Omental fat pad (tissue), 4 donors: ENCODE data around the gene CCDC197. TPM values are rescaled to one million over a fixed set of nuclear protein-coding genes. Genes with fewer than 3 reads are reported as not detected.

Experiments used
- ATAC-seq: fragments of 150-250 bp; one replicate; pipeline ENCODE4 v1.9.1; 2016; ENCODE audit warnings: mild to moderate bottlenecking, moderate library complexity; ENCODE audit not compliant: low FRiP score
- DNase-seq: peaks from one replicate; pipeline ENCODE4 v3.0.0-alpha.2; 2019; ENCODE audit warnings: low spot score
- CTCF ChIP-seq, 3 donors: fragments of 450-650 bp; IDR thresholded peaks; one replicate each; pipeline ENCODE4 v1.5.1; 2016 to 2017; ENCODE audit warnings: antibody characterized with exemption in 3 of 3, mild to moderate bottlenecking in 3 of 3, moderate library complexity in 2 of 3
- total RNA-seq, 4 donors: library from RNA; depleted of rRNA; stranded (reverse); fragments of >200 nt; gene quantifications; one replicate each; pipeline ENCODE4 v1.1.0, GENCODE V29; 2016

Gene CCDC197
- total RNA-seq, 4 donors from 2014 or later: not detected

DNA sequence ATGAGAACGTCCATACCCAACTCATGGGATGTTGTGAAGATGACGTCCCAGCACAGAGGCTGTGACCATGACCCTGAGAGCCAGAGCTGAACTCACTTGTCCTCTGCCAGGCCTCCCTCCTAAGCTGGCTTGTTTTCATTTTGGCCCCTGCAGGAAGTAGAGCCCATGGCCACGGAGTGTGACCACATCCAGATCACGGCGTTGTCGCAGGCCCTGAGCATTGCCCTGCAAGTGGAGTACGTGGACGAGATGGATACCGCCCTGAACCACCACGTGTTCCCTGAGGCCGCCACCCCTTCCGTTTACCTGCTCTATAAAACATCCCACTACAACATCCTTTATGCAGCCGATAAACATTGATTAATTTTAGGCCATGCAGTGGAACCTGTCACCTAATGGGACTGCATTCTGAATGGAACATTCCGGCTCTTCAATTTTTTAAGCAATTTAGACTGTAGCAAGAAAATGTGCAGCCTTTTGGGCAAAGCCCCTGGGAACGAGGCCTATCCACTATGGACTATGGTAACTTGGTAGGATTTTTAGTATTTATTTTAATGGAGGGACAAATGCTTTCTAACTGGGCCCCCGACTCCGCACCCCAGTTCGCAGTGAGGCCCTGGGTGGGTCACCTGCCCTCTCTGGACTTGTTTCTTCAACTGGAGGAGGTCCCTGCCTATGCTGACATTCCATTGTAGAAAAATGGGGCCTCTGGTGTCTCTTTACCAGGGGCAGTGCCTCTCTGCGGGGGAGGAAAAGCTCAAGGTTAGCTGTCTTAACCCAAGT is 48.7 kb downstream of the CCDC197 start:
- no peak for ATAC-seq
- no peak for TF ChIP-seq CTCF (IDR thresholded peaks at IDR 0.05)
- no peak for DNase-seq

DNA sequence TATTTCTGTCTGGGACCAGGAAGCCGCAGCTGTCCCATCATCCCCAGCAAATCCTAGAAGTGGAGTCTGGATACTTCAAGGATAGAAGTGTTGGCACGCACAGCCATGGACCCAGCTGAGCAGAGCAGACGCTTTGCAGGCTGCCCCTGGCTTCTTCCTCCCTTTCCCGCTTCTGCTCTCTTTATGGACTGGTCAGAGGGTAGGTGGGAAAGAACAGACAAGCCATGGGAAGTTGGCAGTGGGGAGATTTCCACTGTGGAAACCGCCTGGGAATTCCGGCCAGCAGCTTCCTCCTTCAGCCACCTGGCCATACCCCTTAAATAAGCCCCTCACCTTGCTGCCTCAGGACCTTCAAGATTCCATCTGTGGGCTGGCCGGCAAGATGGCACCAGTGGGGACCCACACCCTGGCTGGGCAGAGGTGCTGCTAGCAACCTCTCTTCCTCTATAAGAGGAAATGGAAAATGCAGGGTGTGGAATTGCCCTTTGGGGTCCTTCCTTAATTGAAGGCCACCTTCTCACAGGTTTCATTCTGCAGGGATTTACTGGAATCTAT is 49.7 kb downstream of the CCDC197 start:
- TF ChIP-seq CTCF (IDR thresholded peaks at IDR 0.05): no peak
- DNase-seq (no peak), ATAC-seq (no peak)

DNA sequence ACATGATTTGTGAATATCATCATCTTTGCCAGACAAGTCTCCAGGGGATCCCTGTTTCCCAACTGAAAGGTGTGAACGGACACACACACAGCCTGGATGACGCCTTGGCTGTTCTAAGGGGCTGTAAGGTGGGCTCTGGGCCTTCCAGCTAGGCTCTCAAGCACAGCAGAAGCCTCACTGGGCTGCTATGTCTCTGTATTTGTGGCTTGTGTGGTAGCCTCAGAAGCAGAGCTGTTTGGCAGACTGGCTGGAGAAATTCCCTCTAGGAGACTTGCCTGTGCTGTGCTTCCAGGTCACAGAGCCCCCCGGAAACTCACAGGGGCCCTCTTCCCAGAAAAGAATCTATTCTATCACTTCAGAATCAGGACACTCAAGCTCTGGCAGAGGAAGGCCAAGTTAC is 50.5 kb downstream of the CCDC197 start:
- DNase-seq: no peak
- ATAC-seq: no peak

DNA sequence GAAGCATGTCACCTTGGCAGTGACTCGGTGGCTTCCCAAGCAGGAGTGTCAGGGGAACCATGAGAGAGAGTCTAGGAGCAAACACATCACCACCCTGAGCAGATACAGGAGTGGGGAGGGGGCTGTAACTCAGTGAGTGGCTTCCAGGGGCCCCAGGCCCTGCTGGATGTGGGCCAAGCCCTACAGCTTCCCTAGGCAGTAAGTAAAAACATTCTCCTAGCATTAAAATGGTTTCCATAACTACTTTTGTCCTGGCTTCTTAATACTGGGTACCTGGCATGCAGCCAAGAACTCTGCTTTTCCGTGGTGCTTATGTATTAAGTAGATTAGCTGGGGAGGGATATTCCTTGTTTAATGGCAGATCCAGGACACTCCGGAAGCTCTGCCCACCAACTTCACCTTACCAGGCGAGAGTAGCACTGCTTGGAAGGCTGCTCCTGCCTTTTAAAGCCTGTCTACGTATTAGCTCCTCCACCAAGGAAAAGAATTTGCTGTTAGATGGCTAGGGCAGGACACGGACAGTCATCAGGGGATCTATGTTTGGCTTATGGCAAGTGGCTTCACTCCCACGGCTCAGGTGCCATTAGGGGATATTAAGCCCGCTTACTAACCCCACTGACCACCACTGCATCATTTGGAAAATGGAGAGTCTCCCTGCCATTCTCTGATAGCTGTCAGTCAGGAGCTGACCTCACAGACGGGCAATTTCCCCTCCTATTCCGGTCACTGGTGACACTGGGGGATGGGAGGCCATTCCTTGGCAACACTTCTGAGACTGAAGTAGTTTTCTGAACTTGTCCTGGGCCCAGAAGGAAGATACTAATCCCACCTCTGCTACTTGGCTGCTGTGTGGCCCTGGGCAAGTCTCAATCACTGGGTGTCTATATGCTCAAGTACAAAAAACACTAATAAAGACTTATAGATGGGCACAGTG is 51.9 kb downstream of the CCDC197 start:
- DNase-seq: no peak
- ATAC-seq: no peak
- TF ChIP-seq CTCF (IDR thresholded peaks at IDR 0.05): no peak

More for the DNA sequence above, 50.5 kb downstream of the CCDC197 start:
- no peak for TF ChIP-seq CTCF (IDR thresholded peaks at IDR 0.05)

GRCh38 chr14:94049625-94050023 is 52.5 kb downstream of the CCDC197 start:
- DNase-seq: no peak
- no peak for ATAC-seq
- TF ChIP-seq CTCF (IDR thresholded peaks at IDR 0.05): no peak

DNA sequence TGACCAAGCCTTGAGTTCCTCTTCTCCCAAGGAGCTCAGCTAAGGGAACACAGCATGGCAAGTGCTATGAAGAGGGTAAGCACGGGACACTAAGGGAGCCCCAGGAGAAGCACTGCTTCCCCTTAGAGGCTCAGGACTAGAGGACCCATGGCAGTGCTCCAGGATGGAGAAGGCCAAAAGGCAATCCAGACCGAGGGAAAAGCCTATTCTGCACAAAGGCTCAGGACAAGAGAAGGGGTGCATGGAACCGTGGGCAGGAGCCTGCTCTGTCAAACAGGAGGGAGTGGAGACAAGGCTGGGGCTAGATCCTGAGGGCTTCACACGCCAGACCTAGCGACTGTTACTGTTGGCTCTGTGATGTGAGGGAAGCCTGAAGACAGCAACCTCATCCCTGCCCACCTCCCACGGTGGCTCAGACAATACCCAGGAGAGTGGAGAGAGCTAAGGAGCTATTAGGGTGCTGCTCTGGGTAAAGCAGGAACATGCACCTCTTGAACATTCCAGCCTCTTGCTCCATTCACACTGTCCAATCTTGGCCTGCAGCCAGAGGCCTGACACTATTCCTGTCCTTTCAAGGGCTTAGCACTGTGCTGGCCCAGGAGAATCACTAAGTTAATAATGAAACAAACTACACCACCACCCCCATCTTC is 53.3 kb downstream of the CCDC197 start:
- no peak for TF ChIP-seq CTCF (IDR thresholded peaks at IDR 0.05)
- DNase-seq: no peak

More for the DNA sequence above, 53.3 kb downstream of the CCDC197 start:
- ATAC-seq: no peak
